ENCODE data around the gene PHTF2.

The PHTF2 gene

DNA sequence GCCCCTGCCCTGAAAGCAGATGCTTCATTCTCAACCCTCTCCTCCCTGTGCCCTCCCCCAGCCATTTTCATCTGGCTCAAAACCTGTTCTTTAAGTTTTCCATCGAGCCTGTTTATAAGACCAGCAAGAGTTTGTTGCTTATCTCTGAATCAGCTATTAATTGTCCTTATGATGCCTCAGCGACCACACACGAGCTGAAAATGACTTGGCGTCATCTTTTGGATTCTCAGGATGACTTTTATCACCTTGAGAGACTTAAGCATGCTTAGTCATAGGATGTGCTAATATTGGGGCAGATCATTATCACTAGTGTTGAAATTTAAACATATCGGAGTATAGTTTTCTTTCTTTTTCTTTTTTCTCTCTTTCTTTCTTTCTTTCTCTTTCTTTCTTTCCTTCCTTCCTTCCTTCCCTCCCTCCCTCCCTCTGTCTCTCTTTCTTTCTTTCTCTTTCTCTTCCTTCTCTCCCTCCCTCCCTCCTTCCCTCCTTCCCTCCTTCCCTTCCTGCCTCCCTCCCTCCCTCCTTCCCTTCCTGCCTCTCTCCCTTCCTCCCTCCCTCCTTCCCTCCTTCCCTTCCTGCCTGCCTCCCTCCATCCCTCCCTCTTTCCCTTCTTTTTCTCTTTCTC is 184.5 kb downstream of the PHTF2 start:
- ChIA-PET POLR2A (no interaction called here), CTCF (no interaction called here)
- DNase-seq (ENCODE audit: extremely low spot score) = no peak
- TF ChIP-seq L3MBTL2 (conservative IDR thresholded peaks at IDR 0.05) (no peak), CTBP1 (IDR thresholded peaks at IDR 0.05; ENCODE audit: borderline replicate concordance) (no peak), ELF4 (IDR thresholded peaks at IDR 0.05) (no peak), ZNF384 (IDR thresholded peaks at IDR 0.05) (no peak), SUZ12 (IDR thresholded peaks at IDR 0.05) (no peak), LEF1 (IDR thresholded peaks at IDR 0.05; ENCODE audit: borderline replicate concordance) (no peak), HDGF (IDR thresholded peaks at IDR 0.05; ENCODE audit: borderline replicate concordance) (no peak), NFRKB (IDR thresholded peaks at IDR 0.05) (no peak), FOXA1 (IDR thresholded peaks at IDR 0.05) (no peak), FOXK2 (IDR thresholded peaks at IDR 0.05) (no peak), TARDBP (IDR thresholded peaks at IDR 0.05) (no peak), ARNT (IDR thresholded peaks at IDR 0.05) (no peak), FOXM1 (IDR thresholded peaks at IDR 0.05; ENCODE audit: borderline replicate concordance) (no peak), BHLHE40 (IDR thresholded peaks at IDR 0.05; ENCODE audit: borderline replicate concordance) (no peak), SP1 (IDR thresholded peaks at IDR 0.05) (no peak)
- TF ChIP-seq, protein P1, sequence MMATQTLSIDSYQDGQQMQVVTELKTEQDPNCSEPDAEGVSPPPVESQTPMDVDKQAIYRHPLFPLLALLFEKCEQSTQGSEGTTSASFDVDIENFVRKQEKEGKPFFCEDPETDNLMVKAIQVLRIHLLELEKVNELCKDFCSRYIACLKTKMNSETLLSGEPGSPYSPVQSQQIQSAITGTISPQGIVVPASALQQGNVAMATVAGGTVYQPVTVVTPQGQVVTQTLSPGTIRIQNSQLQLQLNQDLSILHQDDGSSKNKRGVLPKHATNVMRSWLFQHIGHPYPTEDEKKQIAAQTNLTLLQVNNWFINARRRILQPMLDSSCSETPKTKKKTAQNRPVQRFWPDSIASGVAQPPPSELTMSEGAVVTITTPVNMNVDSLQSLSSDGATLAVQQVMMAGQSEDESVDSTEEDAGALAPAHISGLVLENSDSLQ (IDR thresholded peaks at IDR 0.05) = no peak

DNA sequence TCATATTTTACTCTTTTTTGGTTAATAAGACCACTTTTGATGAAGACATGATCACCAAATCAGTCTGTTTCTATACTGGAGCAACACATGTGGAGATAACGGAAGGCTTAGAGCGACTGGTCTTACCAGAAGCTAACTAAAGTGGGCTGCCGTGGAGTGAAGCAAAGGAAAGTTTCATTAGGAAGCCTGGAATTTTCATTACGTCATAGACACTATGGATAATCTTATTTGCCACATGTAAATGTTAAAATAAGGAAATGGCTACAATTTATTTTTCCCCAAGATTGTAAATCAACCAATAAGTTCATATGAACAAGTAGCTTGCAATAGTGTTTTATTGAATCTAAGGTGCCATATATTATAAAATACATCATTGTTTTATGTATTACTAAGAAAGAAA is 185.4 kb downstream of the PHTF2 start:
- POLR2A ChIA-PET = no interaction called here
- no peak for TF ChIP-seq ZNF384 (IDR thresholded peaks at IDR 0.05)
- no peak for TF ChIP-seq L3MBTL2 (conservative IDR thresholded peaks at IDR 0.05)
- no peak for TF ChIP-seq CTBP1 (IDR thresholded peaks at IDR 0.05; ENCODE audit: borderline replicate concordance)
- TF ChIP-seq ARNT (IDR thresholded peaks at IDR 0.05) = no peak
- CTCF ChIA-PET = no interaction called here
- no peak for DNase-seq (ENCODE audit: extremely low spot score)

DNA sequence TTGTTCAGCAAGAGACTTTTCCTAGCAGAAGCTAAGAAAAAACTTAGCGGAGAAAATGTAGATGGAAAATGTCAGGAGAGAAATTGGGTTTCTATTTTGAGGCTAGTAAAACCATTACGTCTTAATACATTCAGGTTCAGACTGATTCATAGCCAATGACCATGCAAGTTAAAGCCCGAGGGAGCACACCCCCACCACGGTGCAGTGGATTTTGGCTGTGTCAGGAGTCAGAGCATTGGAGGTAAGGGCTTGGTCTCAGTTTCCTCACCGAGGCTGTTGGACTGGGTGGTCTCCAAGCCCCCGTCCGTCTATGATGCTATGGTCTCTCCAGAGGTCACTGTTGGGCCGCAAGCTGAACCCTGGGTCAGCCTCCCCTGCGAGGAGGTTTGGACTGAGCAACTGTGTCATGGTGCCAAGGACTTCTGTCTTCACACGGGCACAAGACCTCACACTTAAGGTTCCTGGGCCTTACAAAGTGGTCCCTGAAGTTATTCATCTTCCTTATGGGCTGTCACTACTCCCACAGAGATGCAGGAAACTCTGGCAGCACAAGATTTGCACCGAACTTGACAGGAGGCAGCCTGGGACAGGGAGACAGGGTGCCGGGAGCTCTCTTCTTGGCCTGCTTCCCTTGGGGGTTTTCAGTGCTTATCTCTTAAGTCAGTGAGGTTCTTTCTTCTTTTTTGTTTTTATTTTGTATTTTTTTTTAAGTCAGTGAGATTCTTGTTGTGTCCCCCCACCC is 186.8 kb downstream of the PHTF2 start:
- ChIA-PET POLR2A (no interaction called here), CTCF (no interaction called here)
- no peak for DNase-seq (ENCODE audit: extremely low spot score)
- TF ChIP-seq, protein P1 (IDR thresholded peaks at IDR 0.05) = no peak
- TF ChIP-seq ELF4 (IDR thresholded peaks at IDR 0.05) (no peak), SP1 (IDR thresholded peaks at IDR 0.05) (no peak)

DNA sequence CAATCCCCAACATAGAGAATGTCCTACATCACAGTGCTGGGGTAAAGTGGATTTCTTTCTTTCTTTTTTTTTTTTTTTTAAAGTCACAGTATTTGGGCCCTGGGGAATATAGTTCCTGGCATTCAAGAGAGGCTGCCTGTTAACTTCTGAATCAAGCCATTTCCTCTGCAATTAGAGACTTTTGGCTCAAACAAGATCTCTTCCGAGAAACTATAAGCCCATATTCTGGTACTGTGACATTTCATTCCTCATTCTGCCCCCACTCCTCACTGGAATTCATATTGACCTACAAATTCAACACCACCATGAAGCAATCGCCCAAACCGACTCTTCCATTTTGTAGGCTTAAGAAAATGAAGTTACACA is 187.4 kb downstream of the PHTF2 start:
- CTCF ChIA-PET = no interaction called here
- POLR2A ChIA-PET = no interaction called here
- DNase-seq (ENCODE audit: extremely low spot score) = no peak
- TF ChIP-seq ARNT (IDR thresholded peaks at IDR 0.05) = no peak
- no peak for TF ChIP-seq CTBP1 (IDR thresholded peaks at IDR 0.05; ENCODE audit: borderline replicate concordance)
- no peak for TF ChIP-seq SP1 (IDR thresholded peaks at IDR 0.05)
- TF ChIP-seq LEF1 (IDR thresholded peaks at IDR 0.05; ENCODE audit: borderline replicate concordance) = no peak
- no peak for TF ChIP-seq ELF4 (IDR thresholded peaks at IDR 0.05)
- no peak for TF ChIP-seq SUZ12 (IDR thresholded peaks at IDR 0.05)
- TF ChIP-seq FOXK2 (IDR thresholded peaks at IDR 0.05) = no peak
- no peak for TF ChIP-seq FOXA1 (IDR thresholded peaks at IDR 0.05)
- no peak for TF ChIP-seq FOXM1 (IDR thresholded peaks at IDR 0.05; ENCODE audit: borderline replicate concordance)
- TF ChIP-seq ZNF384 (IDR thresholded peaks at IDR 0.05) = no peak
- TF ChIP-seq HDGF (IDR thresholded peaks at IDR 0.05; ENCODE audit: borderline replicate concordance) = no peak
- TF ChIP-seq BHLHE40 (IDR thresholded peaks at IDR 0.05; ENCODE audit: borderline replicate concordance) = no peak
- TF ChIP-seq, protein P1 (IDR thresholded peaks at IDR 0.05) = no peak

DNA sequence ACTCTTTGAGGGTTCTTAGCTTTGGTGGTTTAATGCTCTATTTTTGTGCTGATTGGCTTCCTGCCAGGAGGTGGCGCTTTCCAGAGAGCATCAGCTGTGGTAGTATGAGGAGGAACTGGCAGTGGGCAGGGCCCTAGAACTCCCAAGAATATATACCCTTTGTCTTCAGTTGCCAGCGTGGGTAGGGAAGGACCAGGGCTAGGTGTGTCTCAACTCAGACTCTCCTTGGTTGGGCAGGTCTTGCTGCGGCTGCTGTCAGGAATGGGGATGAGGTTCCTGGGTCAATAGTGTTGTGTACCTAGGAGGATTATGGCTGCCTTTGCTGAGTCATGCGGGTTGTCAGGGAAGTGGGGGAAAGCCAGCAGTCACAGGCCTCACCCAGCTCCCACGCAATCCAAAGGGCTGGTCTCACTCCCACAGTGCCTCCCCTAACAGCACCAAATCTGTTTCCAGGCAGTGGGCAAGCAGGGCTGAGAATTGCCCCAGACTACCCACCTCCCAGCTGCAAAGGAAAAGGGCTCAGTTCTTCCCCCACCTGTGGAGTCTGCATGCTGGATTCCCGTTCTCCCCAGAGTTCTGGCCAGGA is 191.5 kb downstream of the PHTF2 start:
- DNase-seq (ENCODE audit: extremely low spot score) = no peak

More for the DNA sequence above, 191.5 kb downstream of the PHTF2 start:
- CTCF ChIA-PET = interaction anchor here (0.6 kb wide), 1 partner anchor 83 kb away, joined by 4 read pairs; no protein-coding TSS in a partner anchor
- POLR2A ChIA-PET = interaction anchor here (0.6 kb wide), 1 partner anchor 31 kb away, joined by 3 read pairs; no protein-coding TSS in a partner anchor
- no peak for TF ChIP-seq CTBP1 (IDR thresholded peaks at IDR 0.05; ENCODE audit: borderline replicate concordance)
- TF ChIP-seq, protein P1 (IDR thresholded peaks at IDR 0.05) = no peak
- no peak for TF ChIP-seq ZNF384 (IDR thresholded peaks at IDR 0.05)
- TF ChIP-seq NFRKB (IDR thresholded peaks at IDR 0.05) = no peak
- no peak for TF ChIP-seq ELF4 (IDR thresholded peaks at IDR 0.05)
- no peak for TF ChIP-seq LEF1 (IDR thresholded peaks at IDR 0.05; ENCODE audit: borderline replicate concordance)
- no peak for TF ChIP-seq FOXK2 (IDR thresholded peaks at IDR 0.05)

All from HEK293T (cell line).